CD4-positive, alpha-beta T cell treated with Interleukin-15 for 4 hours (primary cell): Measurements from ENCODE around the gene ZNF350.
"Not testable (repeated sequence)": the region's sequence is repeated elsewhere in the genome, so short reads cannot be mapped to it uniquely, and the experiment has no call there.

Experiments
- DNase-seq: peaks from one replicate; pipeline ENCODE4 v3.0.0-alpha.2; 2020; ENCODE audit warnings: low spot score

ZNF350 gene

DNA sequence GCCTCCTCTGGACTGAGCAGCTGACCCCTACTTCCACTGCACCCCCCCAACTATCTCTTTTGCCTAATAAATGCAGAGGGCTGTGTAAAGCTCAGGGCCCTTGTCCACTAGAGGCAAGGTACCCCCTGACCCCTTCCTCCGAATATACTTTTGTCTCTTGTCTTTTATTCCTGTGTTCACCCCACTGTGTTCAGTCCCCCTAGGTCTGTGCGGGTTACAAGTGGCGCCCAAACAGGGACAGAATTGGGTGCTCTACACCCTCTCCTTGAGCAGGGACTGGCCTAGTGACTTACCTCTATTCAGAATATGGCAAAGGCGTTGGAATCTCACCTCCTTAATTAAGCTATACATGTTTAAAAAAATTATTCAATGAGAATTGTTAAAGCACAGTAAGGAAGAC is 15.0 kb downstream of the ZNF350 start:
- DNase-seq: peak; percentile 12

DNA sequence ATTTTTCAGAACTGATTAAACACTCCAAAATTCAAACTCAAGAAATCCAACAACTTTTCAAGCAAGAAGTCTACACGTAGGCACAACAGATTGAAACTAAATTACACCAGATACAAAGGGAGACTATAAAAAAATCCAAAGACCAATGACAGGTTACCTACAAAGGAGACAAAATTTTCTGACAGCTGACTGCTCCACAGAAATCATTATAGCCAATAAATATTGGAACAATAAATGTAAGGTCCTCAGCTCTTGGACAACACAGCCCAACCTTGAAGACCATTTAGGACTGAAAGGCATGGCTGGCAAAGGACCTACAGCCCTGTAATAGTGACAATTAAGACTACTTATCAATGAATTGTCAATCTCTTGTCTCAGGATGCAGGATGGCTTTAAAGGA is 15.9 kb downstream of the ZNF350 start:
- no peak for DNase-seq

DNA sequence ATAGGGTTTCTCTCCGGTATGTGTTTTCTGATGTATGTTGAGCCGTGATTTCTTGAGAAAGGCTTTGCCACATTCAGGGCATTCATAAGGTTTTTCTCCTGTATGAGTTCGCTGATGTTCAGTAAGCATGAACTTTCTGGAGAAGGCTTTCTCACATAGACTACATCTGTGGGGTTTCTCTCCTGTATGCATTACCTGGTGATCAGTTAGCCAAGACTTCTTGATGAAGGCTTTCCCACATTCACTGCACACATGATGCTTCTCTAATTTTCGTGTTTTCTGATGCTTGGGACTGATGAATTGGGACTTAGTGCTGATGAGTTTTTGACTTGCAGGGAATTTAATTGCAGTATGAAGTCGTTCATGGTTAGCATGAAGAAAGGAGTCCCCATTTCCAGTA is 21.1 kb downstream of the ZNF350 start:
- DNase-seq: no peak

DNA sequence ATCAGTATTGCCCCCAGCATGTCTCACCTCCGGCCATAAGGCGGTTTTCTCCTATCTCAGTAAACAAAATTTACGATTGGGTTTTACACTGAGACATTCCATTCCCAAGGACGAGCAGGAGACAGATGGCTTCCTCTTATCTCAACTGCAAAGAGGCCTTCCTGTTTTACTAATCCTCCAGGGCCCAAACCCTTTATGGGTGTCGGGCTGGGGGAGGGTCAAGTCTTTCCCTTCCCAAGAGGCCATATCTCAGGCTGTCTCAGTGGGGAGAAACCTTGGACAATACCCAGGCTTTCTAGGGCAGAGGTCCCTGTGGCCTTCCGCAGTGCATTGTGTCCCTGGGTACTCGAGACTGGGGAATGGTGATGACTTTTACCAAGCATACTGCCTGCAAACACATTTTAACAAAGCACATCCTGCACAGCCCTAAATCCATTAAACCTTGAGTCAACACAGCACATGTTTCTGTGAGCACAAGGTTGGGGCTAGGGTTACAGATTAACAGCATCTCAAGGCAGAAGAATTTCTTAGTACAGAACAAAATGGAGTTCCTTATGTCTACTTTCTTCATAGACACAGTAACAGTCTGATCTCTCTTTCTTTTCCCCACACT is 25.9 kb downstream of the ZNF350 start:
- DNase-seq: not testable (repeated sequence)

DNA sequence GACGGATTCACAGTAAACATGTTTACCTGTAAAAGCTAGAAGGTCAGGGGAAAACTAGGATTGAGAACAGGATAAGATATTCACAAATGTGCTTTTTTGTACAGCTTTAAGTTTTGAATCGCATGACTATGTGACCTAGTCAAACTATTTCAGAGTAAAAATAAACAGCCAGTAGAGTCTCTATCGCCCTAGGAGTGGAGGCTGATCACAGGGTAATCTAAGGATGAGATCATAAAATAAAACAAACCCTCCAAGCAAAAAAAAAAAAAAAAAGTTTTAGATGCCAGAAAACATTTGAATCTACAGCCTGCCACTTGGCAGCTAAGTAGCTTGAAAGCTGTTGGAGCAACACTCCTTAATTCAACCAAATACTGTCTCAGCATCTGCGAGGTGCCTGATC is 26.8 kb downstream of the ZNF350 start:
- no peak for DNase-seq

DNA sequence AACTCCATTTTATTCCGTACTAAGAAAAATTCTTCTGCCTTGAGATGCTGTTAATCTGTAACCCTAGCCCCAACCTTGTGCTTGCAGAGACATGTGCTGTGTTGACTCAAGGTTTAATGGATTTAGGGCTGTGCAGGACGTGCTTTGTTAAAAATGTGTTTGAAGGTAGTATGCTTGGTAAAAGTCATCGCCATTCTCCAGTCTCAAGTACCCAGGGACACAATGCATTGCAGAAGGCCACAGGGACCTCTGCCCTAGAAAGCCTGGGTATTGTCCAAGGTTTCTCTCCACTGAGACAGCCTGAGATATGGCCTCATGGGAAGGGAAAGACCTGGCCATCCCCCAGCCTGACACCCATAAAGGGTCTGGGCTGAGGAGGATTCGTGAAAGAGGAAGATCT is 28.8 kb downstream of the ZNF350 start:
- DNase-seq: not testable (repeated sequence)

DNA sequence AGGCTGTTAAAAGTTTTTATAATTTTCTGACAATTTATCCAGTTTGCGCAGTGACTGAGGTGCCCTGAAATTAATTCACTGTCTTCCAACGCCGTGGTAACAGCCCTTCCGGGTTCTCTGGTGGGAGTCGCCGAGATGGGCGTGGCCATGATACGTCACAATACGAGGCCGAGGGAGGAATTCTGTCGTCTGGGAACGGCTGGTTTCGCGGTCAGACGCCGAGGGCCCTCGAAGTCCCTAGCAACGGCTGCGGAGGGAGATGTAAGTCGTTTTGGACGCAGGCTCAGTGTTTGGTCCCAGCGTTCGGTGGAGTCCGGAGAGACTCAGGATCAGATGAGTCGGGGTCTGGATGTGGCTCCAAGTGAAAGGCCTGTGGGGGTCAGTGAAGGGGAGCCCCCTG is 37.7 kb downstream of the ZNF350 start:
- no peak for DNase-seq

DNA sequence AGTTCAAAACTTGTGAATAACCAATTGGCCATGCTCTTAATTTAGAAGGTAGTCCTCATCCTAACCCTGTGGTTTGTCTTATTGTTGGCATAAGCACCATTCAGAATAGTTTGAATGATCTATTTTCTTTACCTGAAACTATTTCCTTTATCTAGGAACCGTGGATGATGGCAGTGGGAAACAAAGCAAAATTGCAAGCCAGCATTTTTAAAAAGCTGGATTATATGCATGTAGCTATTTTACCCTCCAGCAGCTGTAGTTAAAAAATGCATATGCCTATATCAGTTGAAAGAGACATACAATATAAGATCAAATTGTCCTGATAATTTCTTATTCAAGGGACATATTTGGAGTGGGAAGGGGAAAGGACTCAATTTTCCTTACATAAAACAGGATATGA is 40.0 kb downstream of the ZNF350 start:
- no peak for DNase-seq

DNA sequence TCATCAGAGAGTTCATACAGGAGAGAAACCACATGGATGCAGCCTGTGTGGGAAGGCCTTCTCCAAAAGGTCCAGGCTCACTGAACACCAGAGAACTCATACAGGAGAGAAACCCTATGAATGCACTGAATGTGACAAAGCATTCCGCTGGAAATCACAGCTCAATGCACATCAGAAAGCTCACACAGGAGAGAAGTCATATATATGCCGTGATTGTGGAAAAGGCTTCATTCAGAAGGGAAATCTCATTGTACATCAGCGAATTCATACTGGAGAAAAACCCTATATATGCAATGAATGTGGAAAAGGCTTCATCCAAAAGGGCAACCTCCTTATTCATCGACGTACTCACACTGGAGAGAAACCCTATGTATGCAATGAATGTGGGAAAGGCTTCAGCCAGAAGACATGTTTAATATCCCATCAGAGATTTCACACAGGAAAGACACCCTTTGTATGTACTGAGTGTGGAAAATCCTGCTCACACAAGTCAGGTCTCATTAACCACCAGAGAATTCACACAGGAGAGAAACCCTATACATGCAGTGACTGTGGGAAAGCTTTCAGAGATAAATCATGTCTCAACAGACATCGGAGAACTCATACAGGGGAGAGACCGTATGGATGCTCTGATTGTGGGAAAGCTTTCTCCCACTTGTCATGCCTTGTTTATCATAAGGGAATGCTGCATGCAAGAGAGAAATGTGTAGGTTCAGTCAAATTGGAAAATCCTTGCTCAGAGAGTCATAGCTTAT is 41.7 kb downstream of the ZNF350 start:
- DNase-seq: no peak

DNA sequence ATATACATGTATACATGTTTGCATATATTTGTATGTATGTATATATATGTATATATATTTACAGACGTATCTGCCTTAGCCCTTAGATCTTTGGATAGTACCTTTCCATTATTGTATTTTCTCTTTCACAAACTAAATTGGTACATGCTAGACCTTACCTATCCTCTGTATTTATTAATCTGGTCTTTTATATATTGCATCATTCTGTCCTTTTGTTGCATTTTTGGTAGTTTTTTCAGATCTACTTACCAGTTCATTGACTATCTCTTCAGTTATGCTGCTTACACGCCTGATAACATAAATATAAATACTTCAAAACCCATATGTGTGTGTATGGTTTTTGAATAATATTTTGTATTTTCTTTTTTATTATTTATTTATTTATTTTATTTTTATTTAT is 47.7 kb downstream of the ZNF350 start:
- DNase-seq: no peak

DNA sequence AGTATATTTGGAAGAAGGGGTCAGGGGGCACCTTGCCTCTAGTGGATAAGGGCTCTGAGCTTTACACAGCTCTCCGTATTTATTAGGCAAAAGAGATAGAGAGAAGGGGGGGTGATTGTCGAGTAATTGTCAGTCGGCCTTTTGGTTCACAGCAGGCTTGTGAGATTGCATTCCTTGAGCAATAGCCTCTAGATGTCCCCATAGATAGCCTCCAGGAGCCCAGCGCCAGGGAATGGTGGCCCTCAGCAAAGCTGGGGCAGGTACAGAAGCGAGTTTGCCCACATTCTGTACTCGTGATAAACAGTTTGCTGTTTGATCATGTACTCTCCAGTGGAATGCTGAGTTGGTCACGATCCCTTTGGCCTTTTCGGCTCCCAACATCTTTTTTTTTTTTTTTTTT is 54.7 kb downstream of the ZNF350 start:
- DNase-seq: no peak

DNA sequence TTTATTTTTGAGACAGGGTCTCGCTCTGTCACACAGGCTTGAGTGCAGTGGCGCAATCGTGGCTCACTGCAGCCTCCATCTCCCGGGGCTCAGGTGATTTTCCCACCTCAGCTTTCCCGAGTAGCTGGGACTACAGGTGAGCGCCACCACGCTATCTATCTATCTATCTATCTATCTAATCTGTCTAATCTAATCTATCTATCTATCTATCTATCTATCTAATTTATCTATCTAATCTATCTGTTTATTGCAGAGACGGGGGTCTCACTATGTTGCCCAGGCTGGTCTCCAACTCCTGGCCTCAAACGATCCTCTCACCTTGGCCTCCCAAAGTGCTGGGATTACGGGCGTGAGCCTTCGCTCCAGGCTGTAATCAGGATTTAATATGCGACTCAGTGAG is 58.8 kb downstream of the ZNF350 start:
- DNase-seq: no peak

DNA sequence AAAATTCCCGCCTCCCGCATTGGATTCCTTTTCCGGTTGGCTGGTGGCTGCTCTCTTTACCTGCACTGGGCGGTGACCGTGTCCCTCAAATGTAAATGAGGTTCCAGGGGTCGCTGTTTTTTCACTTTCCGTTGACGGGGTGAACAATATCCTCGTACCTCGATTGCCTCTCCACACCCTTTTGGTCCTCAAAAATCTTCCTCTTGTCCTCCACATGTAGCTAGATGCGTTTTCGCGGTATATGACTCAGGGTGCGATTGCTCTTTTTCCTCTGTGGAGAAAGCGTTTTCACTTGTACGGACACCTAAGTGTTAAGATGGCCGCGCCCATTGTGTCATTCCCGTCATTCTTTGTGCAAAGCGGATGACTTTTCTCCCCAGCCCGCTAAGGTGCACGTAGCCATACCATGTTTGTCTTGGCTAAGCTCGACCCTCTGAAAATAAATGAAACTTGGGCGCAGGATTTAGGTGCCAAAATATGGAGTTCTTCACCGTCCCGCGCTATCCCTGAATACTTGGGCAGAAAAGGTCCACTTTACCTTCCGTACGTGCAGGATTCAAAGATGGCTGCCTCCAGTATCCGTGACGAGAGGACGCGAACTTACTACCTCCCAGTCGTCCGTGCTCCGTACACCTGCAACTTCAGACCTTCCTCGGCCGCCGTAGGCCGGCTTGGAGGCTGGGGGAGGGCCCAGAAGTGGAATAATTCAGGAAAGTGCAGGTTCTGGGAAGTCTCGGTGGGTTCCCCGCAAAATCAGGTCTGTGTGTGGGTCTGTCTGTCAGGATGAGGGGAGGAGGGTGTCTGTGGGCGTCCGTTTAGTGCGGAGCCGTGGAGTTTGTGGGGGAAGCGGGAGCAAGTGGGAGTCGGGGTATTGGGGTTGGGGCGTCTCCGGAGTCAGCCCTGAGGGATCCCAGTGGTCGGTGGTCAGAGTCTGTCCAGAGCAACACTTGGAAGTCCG is 59.6 kb downstream of the ZNF350 start, which contains the start of gene ZNF613:
TSS of gene ZNF613 (plus strand) at position 689 of the 958 bp plus-strand sequence. CDS start 8,749 bp downstream, outside the sequence.
- peak; percentile 89 for DNase-seq

DNA sequence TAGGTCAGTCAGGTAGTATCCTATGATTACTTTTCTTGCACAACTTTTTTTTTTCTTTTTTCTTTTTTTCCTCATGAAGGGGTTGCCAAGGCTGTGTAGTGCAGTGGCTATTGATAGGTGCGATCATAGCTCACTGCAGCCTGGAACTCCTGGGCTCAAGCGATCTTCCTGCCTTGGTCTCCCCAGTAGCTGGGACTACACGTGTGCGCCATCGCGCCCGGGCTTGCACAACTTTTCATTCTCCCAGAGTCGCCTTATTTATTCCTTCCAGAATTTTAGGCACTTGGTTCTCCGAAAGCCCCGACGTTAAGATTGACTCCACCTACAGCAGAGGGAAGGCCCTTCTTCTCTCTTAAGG is 60.2 kb downstream of the ZNF350 start:
- DNase-seq: no peak

DNA sequence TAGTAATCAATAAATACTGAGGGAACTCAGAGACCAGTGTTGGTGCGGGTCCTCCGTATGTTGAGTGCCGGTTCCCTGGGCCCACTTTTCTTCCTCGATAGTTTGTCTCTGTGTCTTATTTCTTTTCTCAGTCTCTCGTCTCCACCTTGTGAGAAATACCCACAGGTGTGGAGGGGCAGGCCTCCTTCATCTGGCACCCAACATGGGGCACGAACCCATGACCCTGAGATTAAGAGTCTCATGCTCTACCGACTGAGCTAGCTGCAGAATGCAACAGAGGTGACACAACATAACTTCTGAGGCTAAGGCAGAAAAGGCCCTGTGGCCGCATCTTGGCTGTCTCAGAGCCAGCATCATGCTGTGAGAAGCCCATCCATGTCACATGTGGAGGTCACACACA is 64.7 kb downstream of the ZNF350 start:
- no peak for DNase-seq

DNA sequence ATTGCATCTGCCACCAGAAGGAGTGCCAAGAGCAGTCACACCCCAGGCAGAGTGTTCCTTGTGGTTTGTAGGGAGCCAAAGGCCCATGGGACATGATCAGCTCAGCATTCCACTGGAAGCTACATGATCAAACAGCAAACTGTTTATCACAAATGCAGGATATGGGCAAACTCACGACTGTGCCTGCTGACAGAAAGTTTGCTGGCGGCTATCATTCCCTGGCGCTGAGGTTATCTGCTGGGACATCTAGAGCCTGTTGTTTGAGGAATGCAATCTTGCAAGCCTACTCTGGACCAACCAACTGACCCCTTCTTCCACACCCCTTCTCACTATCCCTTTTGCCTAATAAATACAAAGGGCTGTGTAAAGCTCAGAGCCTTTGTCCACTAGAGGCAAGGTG is 67.0 kb downstream of the ZNF350 start:
- no peak for DNase-seq

DNA sequence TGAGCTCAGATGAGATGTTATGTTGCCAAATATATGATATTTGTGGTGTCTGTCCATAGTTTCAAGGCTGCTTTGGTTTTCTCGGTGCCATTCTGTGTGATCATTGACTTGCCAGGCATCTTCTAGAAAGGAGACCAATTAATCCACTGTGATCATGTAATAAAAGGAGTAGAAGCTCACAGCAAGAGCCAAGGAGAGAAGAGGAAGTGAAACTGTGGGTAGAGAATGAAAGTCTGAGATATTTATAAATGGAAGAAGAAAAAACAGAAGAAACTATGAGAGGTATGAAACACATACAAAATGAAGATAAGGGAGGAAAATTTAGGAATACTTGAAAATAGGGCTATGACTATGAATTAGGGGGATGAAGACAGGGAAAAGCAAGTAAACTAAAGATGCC is 70.5 kb downstream of the ZNF350 start:
- DNase-seq: no peak

DNA sequence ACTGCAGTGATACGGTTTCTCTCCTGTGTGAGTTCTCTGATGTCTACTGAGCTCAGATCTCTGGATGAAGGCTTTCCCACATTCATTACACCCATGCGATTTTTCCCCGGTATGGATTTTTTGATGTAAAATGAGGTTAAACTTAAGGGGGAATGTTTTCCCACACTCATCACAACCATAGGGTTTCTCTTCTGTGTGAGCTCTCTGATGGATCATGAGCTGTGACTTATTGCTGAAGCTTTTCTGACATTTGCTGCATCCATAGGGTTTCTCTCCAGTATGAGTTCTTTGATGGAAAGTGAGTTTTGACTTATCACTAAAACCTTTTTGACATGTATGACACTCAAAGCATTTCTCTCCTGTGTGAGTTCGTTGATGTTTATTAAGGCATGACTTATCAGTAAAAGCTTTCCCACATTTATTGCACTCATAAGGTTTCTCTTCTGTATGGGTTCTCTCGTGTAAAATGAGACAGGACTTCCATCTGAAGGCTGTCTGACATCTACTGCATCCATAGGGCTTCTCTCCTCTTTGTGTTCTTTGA is 71.2 kb downstream of the ZNF350 start:
- no peak for DNase-seq
